ENCODE data around the gene MBD2.

- TF ChIP-seq CTCF (optimal IDR thresholded peaks at IDR 0.05 in 1 of 3, IDR thresholded peaks at IDR 0.05 in 1 of 3, conservative IDR thresholded peaks at IDR 0.05 in 1 of 3; ENCODE audit: extremely low read depth in 1 of 3, insufficient read depth in 2 of 3, low read length in 3 of 3) (no peak), EZH2 (IDR thresholded peaks at IDR 0.05; ENCODE audit: low read length) (no peak)
Measured at GRCh38 chr18:54161267-54161666, 63.2 kb downstream of the MBD2 start.

Data from keratinocyte (primary cell).